HEK293 (cell line): ENCODE measurements around the gene GPHN.

ENCODE experiments used
- CTCF ChIA-PET: fragments of 350-600 bp; formaldehyde crosslinking; extraction: SDS; loops from one replicate; lab custom pipeline; 2021; ENCODE audit warnings: antibody characterized with exemption; lab: Yijun Ruan, JAX
- POLR2A ChIA-PET: fragments of 300-600 bp; formaldehyde crosslinking; extraction: SDS; loops from one replicate; lab custom pipeline; 2020; ENCODE audit warnings: antibody characterized with exemption, inconsistent platforms; lab: Yijun Ruan, JAX
- H3K27ac ChIP-seq: fragments of 200-500 bp; sonication (Bioruptor generic); 2 replicates; pipeline ENCODE4 v1.5.1; 2014; ENCODE audit warnings: low read depth, low read length, control low read depth, inconsistent platforms; ENCODE audit errors: extremely low read depth
- H3K36me3 ChIP-seq, 2 experiments: fragments of 200-500 bp in 1 of 2; sonication (Bioruptor generic) in 1 of 2; 1 replicate in 1 of 2; 2 replicates in 1 of 2; pipeline ENCODE4 v1.5.1; 2014 to 2017; ENCODE audit warnings: inconsistent platforms in 2 of 2, low read length in 2 of 2; ENCODE audit not compliant: control insufficient read depth in 2 of 2, insufficient read depth in 1 of 2
- H3K4me1 ChIP-seq: fragments of 200-500 bp; sonication (Bioruptor generic); 2 replicates; pipeline ENCODE4 v1.5.1; 2014; ENCODE audit warnings: mild to moderate bottlenecking, low read length, inconsistent platforms; ENCODE audit not compliant: control insufficient read depth, insufficient read depth
- H3K4me3 ChIP-seq: 2 replicates; pipeline ENCODE4 v1.5.1; 2011; ENCODE audit warnings: low read depth, mild to moderate bottlenecking, control low read depth, low read length, moderate library complexity
- H3K9me3 ChIP-seq: fragments of 200-500 bp; sonication (Bioruptor generic); 2 replicates; pipeline ENCODE4 v1.5.1; 2014; ENCODE audit warnings: low read depth, low read length, inconsistent platforms; ENCODE audit not compliant: control insufficient read depth, insufficient read depth
- HOXD13 ChIP-seq: sonication (generic); formaldehyde crosslinking; IDR thresholded peaks from 2 replicates; pipeline ENCODE4 v1.8.0; 2022; ENCODE audit warnings: missing genetic modification reagents, borderline replicate concordance
- KLF9 ChIP-seq: fragments of 450-650 bp; formaldehyde crosslinking; IDR thresholded peaks from 2 replicates; pipeline ENCODE4 v1.5.1; 2016; ENCODE audit warnings: missing biosample characterization, missing genetic modification characterization, low read depth
- SCRT1 ChIP-seq: fragments of 450-650 bp; formaldehyde crosslinking; IDR thresholded peaks from 2 replicates; pipeline ENCODE4 v1.5.1; 2016; ENCODE audit warnings: missing biosample characterization, missing genetic modification characterization, borderline replicate concordance
- ZFP41 ChIP-seq: fragments of 450-650 bp; formaldehyde crosslinking; IDR thresholded peaks from 2 replicates; pipeline ENCODE4 v1.5.1; 2016; ENCODE audit warnings: missing biosample characterization, missing genetic modification characterization, borderline replicate concordance
- ZNF10 ChIP-seq: fragments of 450-650 bp; formaldehyde crosslinking; IDR thresholded peaks from 2 replicates; pipeline ENCODE4 v1.5.1; 2017; ENCODE audit warnings: missing biosample characterization, missing genetic modification characterization
- ZNF140 ChIP-seq: fragments of 450-650 bp; formaldehyde crosslinking; IDR thresholded peaks from 2 replicates; pipeline ENCODE4 v1.5.1; 2016; ENCODE audit warnings: missing biosample characterization, missing genetic modification characterization
- ZNF157 ChIP-seq: fragments of 450-650 bp; formaldehyde crosslinking; IDR thresholded peaks from 2 replicates; pipeline ENCODE4 v1.5.1; 2016; ENCODE audit warnings: missing biosample characterization, missing genetic modification characterization
- ZNF211 ChIP-seq: fragments of 450-650 bp; formaldehyde crosslinking; IDR thresholded peaks from 2 replicates; pipeline ENCODE4 v1.5.1; 2016; ENCODE audit warnings: low read depth, missing biosample characterization, missing genetic modification characterization
- ZNF248 ChIP-seq: fragments of 450-650 bp; formaldehyde crosslinking; IDR thresholded peaks from 2 replicates; pipeline ENCODE4 v1.5.1; 2017; ENCODE audit warnings: missing biosample characterization, missing genetic modification characterization
- ZNF266 ChIP-seq: fragments of 450-650 bp; formaldehyde crosslinking; IDR thresholded peaks from 2 replicates; pipeline ENCODE4 v1.5.1; 2016; ENCODE audit warnings: missing biosample characterization, missing genetic modification characterization, low read depth
- ZNF324 ChIP-seq: fragments of 450-650 bp; formaldehyde crosslinking; IDR thresholded peaks from 2 replicates; pipeline ENCODE4 v1.5.1; 2016; ENCODE audit warnings: missing biosample characterization, missing genetic modification characterization
- ZNF426 ChIP-seq: fragments of 450-650 bp; formaldehyde crosslinking; IDR thresholded peaks from 2 replicates; pipeline ENCODE4 v1.5.1; 2017; ENCODE audit warnings: missing biosample characterization, missing genetic modification characterization, mild to moderate bottlenecking, inconsistent platforms, moderate library complexity
- ZNF529 ChIP-seq: fragments of 450-650 bp; formaldehyde crosslinking; IDR thresholded peaks from 2 replicates; pipeline ENCODE4 v1.5.1; 2017; ENCODE audit warnings: missing genetic modification characterization, missing biosample characterization; ENCODE audit not compliant: insufficient replicate concordance
- ZNF549 ChIP-seq: fragments of 450-650 bp; IDR thresholded peaks from 2 replicates; pipeline ENCODE4 v1.5.1; 2018; ENCODE audit warnings: missing biosample characterization, missing genetic modification characterization, mild to moderate bottlenecking, inconsistent platforms, moderate library complexity
- ZNF555 ChIP-seq: fragments of 450-650 bp; formaldehyde crosslinking; conservative IDR thresholded peaks from 2 replicates; pipeline ENCODE4 v1.5.1; 2017; ENCODE audit warnings: missing biosample characterization, mild to moderate bottlenecking, missing genetic modification characterization, inconsistent platforms
- ZNF670 ChIP-seq: fragments of 450-650 bp; formaldehyde crosslinking; IDR thresholded peaks from 2 replicates; pipeline ENCODE4 v1.5.1; 2016; ENCODE audit warnings: missing biosample characterization, missing genetic modification characterization, low read depth
- ZNF707 ChIP-seq: fragments of 450-650 bp; formaldehyde crosslinking; IDR thresholded peaks from 2 replicates; pipeline ENCODE4 v1.5.1; 2016; ENCODE audit warnings: missing biosample characterization, missing genetic modification characterization
- TF ChIP-seq, protein P1 (sequence below): fragments of 450-650 bp; formaldehyde crosslinking; IDR thresholded peaks from 2 replicates; pipeline ENCODE4 v1.5.1; 2016; ENCODE audit warnings: missing biosample characterization, missing genetic modification characterization, low read depth
- TF ChIP-seq, protein P2 (sequence below): fragments of 450-650 bp; formaldehyde crosslinking; IDR thresholded peaks from 2 replicates; pipeline ENCODE4 v1.5.0; 2017; ENCODE audit warnings: missing biosample characterization, missing genetic modification characterization, borderline replicate concordance
- TF ChIP-seq, protein P3 (sequence below): fragments of 450-650 bp; formaldehyde crosslinking; optimal IDR thresholded peaks from 2 replicates; pipeline ENCODE3; 2016; ENCODE audit warnings: missing biosample characterization, mild to moderate bottlenecking, missing genetic modification characterization

Gene GPHN

DNA sequence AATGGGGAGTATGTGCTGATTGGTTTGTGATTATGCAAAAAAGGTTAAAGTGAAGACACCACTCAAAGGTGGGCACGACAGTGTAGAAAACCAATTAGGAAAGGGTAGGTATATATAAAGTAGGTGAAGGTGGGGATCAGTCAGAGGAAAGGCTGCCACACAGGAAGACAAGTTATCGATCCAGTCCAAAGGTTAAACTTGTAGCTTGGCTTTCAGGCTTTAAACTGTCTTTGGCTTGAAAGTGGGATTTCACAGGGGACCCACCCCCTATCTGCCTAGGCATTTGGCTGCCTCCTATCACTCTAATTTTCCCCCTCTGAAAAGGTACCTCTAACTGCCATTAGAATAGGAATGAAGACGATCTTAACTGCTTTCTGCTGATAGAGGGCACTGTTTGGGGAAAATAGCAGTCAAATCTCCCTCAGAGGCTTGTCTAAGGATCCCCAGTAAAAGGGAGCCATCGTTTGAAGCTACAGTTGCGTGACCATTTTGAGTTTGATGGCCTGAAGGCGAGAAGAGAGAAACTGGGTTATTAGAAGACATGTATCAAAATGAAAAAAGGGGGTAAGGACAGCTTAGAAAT, 250.2 kb downstream of the GPHN start:
- Histone ChIP-seq H3K9me3 (no peaks in the 10 kb centered on the region), H3K4me3 (no peak overlapping the region), H3K36me3 (no peaks in the 10 kb centered on the region), H3K27ac (no peak overlapping the region), H3K4me1 (peaks cover 4% of the 10 kb centered on the region)
- ChIA-PET CTCF (interaction anchor here (0.6 to 1.6 kb wide), 3 partner anchors 12 to 398 kb away, joined by 3 read pairs; no protein-coding TSS in a partner anchor), POLR2A (no interaction called here)
- TF ChIP-seq, protein P1, sequence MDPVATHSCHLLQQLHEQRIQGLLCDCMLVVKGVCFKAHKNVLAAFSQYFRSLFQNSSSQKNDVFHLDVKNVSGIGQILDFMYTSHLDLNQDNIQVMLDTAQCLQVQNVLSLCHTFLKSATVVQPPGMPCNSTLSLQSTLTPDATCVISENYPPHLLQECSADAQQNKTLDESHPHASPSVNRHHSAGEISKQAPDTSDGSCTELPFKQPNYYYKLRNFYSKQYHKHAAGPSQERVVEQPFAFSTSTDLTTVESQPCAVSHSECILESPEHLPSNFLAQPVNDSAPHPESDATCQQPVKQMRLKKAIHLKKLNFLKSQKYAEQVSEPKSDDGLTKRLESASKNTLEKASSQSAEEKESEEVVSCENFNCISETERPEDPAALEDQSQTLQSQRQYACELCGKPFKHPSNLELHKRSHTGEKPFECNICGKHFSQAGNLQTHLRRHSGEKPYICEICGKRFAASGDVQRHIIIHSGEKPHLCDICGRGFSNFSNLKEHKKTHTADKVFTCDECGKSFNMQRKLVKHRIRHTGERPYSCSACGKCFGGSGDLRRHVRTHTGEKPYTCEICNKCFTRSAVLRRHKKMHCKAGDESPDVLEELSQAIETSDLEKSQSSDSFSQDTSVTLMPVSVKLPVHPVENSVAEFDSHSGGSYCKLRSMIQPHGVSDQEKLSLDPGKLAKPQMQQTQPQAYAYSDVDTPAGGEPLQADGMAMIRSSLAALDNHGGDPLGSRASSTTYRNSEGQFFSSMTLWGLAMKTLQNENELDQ (tag by site-specific recombination), result no peak
- no peak for TF ChIP-seq ZNF324
- TF ChIP-seq, protein P2, sequence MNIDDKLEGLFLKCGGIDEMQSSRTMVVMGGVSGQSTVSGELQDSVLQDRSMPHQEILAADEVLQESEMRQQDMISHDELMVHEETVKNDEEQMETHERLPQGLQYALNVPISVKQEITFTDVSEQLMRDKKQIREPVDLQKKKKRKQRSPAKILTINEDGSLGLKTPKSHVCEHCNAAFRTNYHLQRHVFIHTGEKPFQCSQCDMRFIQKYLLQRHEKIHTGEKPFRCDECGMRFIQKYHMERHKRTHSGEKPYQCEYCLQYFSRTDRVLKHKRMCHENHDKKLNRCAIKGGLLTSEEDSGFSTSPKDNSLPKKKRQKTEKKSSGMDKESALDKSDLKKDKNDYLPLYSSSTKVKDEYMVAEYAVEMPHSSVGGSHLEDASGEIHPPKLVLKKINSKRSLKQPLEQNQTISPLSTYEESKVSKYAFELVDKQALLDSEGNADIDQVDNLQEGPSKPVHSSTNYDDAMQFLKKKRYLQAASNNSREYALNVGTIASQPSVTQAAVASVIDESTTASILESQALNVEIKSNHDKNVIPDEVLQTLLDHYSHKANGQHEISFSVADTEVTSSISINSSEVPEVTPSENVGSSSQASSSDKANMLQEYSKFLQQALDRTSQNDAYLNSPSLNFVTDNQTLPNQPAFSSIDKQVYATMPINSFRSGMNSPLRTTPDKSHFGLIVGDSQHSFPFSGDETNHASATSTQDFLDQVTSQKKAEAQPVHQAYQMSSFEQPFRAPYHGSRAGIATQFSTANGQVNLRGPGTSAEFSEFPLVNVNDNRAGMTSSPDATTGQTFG (tag by site-specific recombination), result no peak
- TF ChIP-seq ZFP41 (tag by site-specific recombination), result no peak
- TF ChIP-seq SCRT1, result no peak
- no peak for TF ChIP-seq ZNF211 (tag by site-specific recombination)

DNA sequence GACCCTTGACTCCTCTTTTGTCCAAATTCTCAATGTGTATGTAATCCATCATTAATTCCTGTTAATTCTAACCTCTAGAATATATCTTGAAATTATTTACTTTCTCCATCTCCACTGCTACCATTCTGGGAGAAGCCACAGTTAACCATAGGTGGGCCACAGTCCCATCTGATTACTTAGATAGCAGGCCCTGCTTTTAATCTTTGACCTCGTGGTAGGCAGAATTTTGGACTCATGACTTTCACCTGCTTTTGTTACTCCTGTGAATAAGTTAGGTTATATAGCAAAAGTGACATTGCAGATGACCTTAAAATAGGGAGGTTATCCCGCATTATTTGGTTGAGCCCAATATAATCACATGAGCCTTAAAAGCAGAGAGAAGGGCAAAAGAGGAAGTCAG, 264.2 kb downstream of the GPHN start:
- no peak overlapping the region for H3K4me3 ChIP-seq
- POLR2A ChIA-PET, result interaction anchor here (0.7 kb wide), 1 partner anchor 637 kb away, joined by 3 read pairs; no protein-coding TSS in a partner anchor
- no peak overlapping the region for H3K27ac ChIP-seq
- no peaks in the 10 kb centered on the region for H3K36me3 ChIP-seq
- CTCF ChIA-PET, result no interaction called here
- no peak for TF ChIP-seq KLF9
- no peak for TF ChIP-seq ZNF555 (tag by site-specific recombination)
- no peak for TF ChIP-seq HOXD13 (CRISPR knock-in tag)
- TF ChIP-seq ZNF157, result no peak
- no peak for TF ChIP-seq ZNF426
- no peak for TF ChIP-seq ZNF248 (tag by site-specific recombination)
- no peak for TF ChIP-seq ZNF670
- no peak for TF ChIP-seq ZNF10 (tag by site-specific recombination)
- no peak for TF ChIP-seq ZNF549 (tag by site-specific recombination)
- TF ChIP-seq ZNF266 (tag by site-specific recombination), result no peak
- no peak for TF ChIP-seq ZNF529
- no peak for TF ChIP-seq ZNF140 (tag by site-specific recombination)
- TF ChIP-seq ZNF707 (tag by site-specific recombination), result no peak
- TF ChIP-seq, protein P3, sequence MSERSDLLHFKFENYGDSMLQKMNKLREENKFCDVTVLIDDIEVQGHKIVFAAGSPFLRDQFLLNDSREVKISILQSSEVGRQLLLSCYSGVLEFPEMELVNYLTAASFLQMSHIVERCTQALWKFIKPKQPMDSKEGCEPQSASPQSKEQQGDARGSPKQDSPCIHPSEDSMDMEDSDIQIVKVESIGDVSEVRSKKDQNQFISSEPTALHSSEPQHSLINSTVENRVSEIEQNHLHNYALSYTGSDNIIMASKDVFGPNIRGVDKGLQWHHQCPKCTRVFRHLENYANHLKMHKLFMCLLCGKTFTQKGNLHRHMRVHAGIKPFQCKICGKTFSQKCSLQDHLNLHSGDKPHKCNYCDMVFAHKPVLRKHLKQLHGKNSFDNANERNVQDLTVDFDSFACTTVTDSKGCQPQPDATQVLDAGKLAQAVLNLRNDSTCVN, result no peak
- TF ChIP-seq, all 188 proteins: peak for 0
- Histone ChIP-seq H3K9me3 (no peaks in the 10 kb centered on the region), H3K4me1 (no peaks in the 10 kb centered on the region)
